ENCODE measurements around the gene SERTAD2.

SERTAD2 gene

DNA sequence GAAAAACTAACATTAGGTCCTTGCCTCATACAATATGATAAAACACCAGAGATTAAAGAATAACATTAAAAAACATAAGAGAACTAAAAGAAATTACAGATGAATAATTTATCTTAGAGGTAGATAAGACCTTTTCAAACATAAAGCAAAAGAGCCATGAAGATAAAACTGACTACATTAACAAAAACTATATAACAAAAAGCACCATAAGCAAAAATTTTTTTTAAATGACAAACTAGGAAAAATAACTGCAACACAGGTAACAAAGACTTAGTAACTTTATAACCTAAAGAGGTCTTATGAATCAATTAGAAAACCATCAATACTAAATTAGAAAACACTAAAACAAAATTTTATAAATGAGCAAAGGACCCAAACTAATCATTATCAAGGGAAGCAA lies 16.3 kb upstream of the SERTAD2 start:
- DNase-seq = no peak

DNA sequence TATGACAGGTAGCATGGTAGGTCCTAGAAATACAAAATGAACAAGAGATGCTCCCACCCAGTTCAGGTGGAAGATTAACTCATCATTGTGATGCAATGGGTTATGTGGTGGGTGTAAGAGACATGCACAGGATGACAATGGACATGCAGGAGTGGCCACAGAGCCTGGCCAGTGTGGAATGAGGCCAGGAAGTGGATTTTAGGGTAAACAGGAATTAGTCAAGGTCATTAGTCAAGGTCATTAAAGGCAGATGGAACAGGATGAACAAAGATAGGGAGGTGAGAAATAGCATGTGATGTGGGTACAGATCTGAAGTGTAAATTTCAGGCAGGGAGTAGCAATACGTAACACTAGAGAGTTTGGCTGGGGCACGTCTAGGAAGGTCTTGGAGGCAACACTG lies 15.6 kb upstream of the SERTAD2 start:
- DNase-seq = no peak

DNA sequence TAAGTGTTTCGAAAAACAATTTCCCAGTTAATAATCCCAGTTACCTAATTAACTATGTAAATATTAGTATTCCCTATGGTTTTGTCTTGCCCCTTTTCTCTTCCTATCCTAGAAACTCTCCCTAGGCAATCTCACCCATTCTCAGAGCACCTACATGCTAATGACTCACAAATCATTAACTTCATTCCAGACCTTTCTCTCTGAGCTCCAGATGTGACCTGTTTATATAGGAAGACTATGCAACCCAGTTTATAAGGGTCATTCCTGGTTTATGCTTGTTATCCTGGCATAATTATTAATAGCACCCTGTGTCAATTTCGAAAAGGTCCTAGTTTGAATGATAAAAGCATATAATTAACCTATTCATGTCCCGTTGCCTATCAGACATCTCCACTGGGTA lies 14.8 kb upstream of the SERTAD2 start:
- no peak for DNase-seq

DNA sequence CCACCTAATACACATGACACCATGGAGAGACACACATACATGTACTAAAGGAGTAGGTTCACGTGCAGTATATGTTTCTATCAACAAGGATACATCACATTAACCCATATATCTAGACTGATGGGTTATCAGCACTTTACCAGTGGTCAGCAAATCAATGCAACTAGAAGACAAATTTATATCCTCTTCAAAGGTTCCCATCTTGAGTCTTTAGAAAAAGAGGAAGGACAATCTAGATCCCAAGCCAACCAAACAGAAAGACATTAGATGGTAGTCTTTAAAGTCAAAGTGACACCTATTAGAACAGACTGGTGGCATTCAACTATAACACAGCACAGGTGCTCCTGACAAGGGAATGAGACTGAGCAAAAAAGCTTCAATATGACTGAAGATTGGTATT lies 13.8 kb upstream of the SERTAD2 start:
- no peak for DNase-seq

DNA sequence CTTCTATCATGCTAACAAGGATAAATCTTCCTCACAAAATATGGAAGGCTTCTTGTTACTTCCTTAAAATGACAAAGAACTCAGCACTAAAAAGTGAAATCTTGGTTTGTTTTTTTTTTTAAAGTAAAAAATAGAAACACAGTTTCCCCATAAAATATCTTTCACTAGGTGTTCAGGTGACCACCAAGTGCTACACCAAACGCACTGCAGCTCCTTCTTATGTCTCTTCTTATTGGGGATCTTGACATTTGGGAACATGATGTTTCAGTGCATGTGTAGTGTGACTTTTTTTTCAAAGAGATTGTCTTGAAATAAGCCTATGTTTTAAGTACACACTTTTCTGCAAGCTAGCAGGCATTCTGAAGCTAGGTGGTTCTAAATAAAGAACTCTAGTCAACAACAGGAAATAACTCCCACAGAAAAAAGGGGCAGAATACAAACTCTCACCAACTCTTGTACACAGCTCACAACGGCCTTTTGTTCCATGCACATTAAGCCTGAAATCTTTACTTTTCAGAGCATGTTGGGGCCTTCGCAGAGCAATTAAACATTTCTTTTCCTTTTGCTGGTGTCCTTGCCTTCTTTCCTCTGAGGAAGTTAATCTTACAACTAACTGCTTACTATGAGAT lies 13.2 kb upstream of the SERTAD2 start:
- no peak for DNase-seq

DNA sequence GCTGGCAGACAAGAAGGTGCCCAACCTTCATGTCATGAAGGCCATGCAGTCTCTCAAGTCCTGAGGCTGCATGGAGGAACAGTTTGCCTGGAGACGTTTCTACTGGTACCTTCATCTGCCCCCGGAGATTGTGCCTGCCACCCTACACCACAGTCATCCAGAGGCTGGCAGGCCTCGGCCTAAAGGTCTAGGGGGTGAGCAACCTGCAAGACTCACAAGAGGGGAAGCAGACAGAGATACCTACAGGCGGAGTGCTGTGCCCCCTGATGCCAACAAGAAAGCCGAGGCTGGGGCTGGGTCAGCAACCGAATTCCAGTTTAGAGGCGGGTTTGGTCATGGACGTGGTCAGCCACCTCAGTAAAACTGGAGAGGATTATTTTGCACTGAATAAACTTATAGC lies 12.0 kb upstream of the SERTAD2 start:
- DNase-seq = no peak

DNA sequence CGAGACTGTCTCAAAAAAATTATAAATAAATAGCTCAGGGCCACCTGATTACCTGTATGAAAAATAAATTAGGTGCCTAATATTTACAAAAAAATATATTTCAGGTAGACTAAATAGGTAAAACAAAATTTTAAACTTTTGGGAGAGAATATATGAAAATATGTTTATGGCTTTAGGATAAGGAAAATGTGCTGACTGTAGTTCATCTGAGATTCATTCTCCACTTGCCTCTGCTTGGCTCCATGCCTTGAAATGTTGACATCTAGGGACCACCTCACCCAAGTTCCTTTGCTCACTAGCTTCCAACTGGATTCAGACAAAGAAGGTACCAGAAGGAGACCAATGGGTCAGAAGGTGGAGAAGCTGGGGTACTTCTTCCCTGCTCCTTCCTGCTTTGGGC lies 9.7 kb upstream of the SERTAD2 start:
- DNase-seq = no peak

DNA sequence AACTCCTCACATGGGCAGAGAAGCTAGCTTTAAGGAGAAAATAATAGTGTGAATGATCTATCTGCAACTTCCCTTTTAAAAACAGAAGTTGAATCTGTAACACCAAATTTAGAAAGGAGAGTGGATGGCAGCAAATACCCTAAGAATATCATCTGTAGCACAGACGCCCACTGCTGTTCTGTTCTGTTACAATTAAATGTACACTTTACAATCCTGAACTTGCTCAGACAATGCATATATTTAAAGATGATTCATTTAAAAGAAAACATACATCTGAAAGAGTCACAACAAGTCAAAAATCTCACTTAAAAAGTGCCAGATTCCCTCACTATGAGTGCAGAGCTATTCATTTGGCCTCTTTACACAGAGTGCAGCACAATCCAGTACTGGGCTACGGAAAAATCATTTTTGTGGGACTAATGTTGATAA lies 8.0 kb upstream of the SERTAD2 start:
- DNase-seq = peak; percentile 56

DNA sequence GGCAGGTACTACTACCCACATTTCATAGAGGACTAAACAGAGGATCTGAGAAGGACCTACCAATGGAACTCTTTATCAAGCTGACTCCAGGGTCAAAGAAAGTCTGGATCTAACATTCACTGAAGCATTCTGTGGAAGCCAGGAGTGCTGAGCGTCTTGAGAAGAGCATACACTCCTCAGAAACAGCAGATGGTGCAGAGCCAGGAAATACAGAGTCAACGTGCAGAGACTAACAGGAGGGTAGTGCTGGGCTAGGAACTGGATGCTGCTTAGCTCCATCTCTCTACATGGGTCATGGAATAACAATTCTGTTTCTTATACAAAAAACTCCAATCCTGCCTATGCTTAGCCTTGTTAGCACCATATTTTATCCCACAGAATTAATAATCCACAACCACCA lies 5.5 kb upstream of the SERTAD2 start:
- no peak for DNase-seq

DNA sequence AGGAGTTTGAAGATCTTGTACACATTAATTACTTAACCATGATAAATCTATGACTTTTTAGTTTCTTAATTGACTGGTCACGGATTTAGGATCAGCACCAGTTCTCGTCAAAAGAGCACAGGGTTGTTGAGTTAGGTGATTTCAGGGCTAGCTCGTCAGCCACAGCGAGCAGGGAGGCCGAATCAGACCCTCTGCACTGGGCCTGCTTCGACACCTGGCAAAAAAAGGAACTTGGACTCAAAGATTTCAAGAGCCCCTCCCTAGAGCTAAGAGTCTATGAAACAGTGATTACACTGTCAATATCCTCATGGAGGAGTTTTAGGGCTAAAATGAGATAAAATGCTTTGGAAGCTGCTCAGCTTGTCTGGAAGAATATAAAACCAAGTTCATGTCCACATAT lies 4.6 kb upstream of the SERTAD2 start:
- DNase-seq = no peak

DNA sequence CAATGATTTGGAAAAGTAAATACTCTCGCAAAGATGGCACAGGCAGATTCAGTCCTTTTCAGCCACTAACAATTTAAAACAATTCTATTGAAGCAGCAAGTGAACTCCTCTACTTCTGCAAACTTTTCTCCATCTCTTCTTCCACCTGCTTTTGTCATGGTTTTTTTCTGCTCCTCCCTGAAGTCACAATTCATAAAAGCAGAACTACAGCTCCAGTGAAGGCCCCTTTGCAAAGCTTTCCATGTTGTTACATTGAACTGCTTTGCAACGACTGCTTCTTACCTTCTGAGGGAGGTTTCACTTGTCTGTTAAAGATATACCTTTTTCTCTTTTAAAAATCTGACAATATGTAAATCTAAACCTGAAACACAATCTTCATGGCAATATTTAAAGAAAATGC lies 3.7 kb upstream of the SERTAD2 start:
- DNase-seq = peak; percentile 56

DNA sequence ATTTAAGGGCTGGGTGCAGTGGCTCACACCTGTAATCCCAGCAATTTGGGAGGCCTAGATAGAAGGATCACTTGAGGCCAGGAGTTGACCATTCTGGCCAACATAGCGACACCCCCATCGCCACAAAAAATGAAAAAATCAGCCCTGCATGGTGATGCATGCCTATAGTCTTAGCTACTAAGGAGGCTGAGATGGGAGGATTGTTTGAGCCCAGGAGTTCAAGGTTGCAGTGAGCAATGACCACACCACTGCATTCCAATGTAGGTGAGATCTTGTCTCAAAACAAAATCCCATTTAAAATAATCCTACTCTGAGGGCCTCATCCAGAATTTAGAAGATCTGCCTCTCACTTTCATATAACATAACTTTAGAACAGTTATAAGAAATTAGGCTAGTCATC lies 2.7 kb upstream of the SERTAD2 start:
- no peak for DNase-seq

DNA sequence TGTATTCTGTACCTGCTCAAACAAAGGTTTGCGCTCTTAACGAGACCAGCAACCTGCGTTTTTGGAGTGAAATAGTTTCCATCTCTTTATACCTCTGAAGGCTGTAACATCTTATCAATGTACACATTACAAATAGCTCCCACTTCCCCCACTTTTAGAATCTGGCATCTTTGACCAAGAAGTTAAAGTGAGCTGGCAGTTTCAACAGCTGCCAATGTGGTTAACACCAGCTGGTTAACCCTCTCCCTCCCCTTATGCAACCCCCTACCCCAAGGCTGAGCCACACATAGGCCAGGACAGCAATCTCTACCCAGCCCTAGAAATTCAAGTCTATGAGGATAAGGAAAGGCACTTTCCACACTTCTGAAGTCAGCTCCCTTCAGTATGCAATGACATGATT lies 2.2 kb upstream of the SERTAD2 start:
- DNase-seq = peak; percentile 85

DNA sequence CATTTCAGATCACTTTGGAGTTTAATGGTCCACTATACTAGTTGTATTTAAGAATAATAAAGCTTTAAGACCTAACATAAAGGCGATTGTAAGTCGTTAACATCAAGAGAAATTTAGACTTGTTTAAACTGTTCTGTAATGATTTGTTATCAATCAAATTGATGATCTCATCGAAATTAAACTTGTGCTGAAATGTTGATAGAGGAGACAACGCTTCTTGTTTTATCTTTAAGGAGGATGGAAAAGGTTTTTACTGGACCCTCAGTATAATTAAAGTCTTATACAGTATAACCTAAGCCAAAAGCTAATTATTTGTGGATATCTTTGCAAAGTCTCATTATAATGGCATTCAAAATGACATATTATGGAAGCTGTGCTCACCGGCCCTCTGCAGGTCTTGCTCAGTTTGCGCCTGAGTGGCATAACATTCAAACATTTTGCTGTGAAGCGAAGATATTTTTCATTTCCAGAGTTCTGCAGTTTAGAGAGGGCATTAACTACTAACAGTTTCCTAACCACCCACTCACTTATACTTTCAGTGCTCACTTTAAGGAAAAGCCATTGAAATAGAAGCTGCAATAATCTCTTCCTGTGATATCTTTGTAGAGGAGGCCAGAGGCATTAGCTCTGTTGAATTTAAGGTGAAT lies 1.4 kb upstream of the SERTAD2 start:
- peak; percentile 71 for DNase-seq

DNA sequence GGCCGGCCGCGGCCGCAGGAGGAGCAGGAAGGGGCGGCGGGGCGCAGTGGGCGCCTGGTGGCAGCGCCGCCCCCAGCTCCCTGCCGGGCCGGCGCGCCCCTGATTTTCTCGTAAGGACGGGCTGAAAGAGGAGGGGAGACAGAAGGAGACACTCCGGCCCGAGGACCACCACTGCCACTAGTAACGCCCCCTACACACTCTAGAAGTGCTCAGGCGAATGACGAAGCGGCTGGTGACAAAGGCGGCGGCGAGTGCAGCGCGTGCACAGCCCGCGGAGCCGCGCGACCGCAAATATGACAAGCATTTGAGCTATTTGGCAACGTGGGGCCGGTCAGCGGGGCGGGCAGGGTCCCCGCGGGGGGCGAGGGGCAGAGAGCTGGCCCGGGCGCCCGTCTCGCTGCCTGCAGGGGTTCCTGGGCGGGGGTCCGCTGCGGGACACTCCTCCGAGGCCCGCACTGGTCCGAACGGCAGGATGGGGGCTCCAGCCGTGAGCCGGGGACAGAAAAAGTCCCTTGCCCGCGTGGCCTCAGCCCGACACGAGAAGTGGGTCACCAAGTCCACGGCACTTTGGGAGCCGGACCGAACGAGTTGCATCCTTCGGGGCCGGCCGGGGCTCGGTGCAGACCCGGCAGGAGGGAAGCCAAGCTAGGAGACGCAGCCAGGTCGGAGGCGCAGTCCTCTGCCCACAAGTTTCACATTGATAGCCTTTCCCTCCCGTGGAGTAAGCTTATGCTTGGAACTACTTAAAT lies 524 bp upstream of the SERTAD2 start:
- DNase-seq = peak; percentile 89

DNA sequence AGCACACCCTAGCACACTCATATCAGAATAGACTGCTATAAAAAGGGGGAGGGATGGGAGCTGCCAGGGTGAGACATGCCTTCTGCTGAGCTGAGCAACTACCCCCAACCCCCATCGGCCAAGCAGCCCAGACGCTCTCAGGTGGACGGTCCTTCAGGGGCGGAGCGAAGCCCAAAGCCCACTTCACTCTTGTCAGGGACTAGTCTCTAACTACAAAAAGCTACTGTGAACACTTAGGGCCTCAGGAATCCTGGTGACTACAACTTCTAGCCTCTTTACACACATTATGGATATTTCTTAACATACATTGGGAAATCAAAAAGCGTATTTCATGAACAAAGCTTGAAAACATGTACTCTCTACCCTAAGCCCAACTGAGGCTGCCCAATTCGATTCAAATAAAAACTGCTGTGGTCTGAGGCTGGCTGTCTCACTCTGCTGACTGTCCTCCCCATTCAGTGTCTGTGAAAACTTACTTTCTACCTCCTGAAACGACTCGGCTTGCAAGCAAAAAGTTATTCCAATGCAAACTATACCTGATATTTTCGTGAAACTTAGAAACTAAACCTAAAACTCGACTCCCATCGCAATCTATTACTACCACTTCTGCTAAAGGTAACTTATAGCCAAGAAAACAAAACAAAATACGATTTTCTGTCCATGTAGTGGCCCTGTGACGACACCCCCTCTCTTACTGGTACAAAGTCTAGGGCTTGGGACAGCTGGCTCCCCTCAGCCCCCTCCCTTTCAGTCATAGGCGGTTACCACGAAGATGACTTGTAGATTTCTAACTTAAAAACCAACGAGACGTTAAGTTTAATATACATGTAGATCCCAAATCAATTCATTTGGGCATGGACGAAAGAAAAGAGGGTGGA lies 1.2 kb downstream of the SERTAD2 start:
- peak; percentile 76 for DNase-seq

DNA sequence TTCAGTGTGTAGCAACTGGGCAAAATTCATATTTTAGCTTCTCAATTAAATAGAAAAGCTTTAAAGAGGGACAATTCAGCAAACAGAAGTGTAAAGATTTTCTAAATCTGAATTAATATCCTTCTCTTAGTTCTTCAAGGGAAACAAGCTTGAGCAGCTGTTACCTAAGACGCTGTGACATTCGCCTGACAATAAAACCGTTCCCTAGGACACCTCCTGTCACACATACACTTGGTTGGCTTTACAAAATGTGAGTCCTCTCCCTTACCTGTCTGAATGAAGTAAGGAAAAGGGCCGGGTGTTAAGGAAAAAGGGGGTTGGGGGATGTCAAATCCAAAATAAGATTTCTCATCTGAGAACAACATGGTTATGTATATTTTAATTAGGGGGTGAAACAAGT lies 2.1 kb downstream of the SERTAD2 start:
- DNase-seq = no peak

DNA sequence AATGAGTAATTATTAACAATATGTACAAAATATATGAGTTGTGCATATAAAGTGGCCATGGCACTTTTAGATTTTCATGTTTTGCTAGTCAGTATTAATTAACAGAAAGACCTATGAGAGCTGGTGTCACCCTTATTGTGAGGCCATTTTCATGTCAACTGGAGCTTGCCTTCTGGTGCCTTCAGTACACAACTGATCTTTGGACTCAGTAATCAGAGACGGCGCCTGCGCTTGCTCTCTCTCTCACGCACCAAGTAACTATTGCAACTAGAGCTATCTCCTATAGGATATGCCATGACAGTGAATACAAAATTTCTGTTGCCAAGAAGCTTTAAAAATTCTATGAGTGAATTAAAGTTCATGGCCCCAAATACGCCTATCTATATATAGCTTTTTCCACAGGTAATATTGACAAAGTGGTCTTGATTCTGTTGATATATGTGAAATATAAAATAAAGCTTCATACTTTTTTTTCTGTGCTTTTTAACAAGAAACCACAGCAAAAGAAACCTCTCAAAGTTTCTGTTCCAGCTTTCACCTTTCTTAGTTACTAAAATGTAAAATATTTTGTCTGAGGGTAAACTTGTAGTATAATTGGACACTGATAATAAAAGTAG lies 2.9 kb downstream of the SERTAD2 start:
- no peak for DNase-seq

DNA sequence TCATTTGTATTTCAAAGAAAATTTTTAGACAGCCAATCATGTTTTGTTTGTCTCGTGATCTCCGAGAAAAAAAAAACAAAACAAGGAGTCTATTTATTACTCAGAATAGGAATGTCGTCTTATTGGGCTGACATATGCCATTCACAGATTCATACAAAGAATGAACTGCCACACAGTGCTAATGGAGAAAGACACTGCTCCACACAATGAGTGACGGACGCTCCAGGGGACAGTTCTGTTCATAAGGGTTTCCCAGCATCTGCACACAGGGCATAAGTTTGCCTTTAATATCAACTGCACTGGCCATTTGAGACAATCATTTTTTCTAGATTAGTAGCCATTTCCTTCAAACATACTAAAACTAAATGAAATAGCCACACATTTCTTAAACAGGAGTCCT lies 3.4 kb downstream of the SERTAD2 start:
- no peak for DNase-seq

DNA sequence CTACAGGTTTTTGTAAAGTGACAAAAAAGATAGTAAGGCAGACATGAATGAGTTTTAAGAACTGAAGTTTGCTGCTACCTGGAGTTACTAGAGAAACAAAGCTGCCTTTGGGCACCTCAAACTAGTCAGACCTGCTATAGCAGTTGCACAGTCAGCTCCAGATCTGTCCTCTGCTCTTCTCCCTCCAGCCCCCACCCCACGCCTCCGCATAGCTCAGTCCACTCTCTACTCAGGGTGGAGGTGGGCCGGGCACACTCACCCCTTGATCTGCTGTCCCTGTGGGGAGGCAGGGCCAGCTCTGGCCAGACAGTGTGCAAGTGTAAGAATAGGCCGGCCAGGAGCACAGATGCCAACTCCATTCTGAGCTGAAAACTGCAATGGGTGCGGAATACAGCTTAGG lies 4.1 kb downstream of the SERTAD2 start:
- DNase-seq = no peak

DNA sequence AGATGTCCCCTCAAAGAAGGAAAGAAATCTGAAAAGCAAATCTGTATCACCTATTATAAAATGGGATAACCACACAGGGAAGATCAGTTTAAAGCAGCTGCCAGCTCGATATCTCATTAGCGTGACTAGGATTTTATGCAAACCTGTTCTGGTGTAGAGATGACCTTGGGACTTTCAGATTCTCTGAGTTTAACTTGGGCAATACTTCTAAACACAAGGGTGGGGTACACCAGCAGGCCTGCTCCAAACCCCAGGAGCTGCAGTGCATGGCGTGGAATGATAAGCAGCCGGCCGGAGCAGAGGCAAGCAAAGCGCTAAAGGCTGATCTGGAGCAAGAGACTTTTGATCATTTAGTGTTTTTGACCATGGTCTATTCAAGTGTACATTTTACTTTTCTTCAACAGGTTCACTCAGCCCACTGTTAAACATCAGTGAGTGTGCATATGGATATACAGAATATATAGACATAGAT lies 4.7 kb downstream of the SERTAD2 start:
- peak; percentile 93 for DNase-seq

DNA sequence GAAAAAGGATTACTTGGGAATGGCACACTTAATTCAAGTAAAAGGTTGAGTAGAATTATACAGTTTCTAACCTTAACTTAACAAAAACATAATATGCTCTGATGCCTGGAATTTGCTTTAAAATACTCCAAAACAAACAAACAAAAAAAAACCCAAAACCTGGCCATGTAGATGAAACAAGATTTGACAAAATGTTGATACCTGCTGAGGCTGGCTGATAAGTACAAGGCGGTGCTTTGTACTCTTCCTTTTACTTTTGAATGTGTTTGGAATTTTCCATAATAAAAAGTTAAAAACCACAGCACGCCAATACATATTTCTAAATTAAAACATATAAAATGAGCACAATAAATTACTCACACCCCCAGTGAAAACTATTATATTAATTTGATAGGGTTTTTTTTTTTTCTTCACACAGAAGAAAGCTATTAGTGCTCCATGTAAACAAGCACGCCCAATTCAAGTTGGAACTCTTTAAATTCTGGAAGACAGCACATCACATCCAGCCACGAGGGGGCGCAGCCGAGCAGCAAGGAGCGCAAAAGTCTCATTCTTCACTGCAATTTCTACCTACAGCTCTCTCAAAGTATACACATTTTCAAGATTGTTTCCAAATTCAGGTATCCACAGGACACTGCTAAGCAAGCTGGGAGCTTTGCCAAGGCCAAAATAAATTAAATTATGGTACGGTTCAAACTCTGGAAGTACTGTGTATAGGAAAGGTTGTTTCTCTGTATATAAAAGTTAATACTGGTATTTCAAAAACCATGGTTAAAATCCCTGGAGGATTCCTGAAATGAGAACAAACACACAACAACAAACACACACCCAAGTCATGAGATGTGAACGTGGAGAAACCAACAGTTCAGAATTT lies 7.5 kb downstream of the SERTAD2 start:
- DNase-seq = peak; percentile 89

Data from hematopoietic multipotent progenitor cell treated with erythropoietin and hydrocortisone succinate and interleukin-3 and kit ligand, for 6 days (in vitro differentiated cells).